PFSK-1 (cell line): ENCODE measurements around the gene PPIAL4G. TPM values are rescaled to one million over a fixed set of nuclear protein-coding genes. Genes with fewer than 3 reads are reported as not detected.
"Not testable (repeated sequence)": the region's sequence is repeated elsewhere in the genome, so short reads cannot be mapped to it uniquely, and the experiment has no call there.

Experiments
- FOXP2 ChIP-seq: optimal IDR thresholded peaks from 2 replicates; pipeline ENCODE3; 2011; ENCODE audit warnings: borderline replicate concordance, control low read depth, inconsistent platforms; ENCODE audit not compliant: insufficient read depth; ENCODE audit errors: extremely low read length, extremely low read depth
- POLR2AphosphoS5 ChIP-seq: IDR thresholded peaks from 2 replicates; pipeline ENCODE4 v1.6.1; 2012; ENCODE audit warnings: low read depth, mild to moderate bottlenecking, control low read depth, low read length, moderate library complexity
- REST ChIP-seq, 2 experiments: IDR thresholded peaks; 2 replicates each; pipeline versions ENCODE4 v1.6.1 to v1.8.0; 2011 to 2012; ENCODE audit warnings: low read depth in 2 of 2, low read length in 2 of 2, control low read depth in 1 of 2, inconsistent platforms in 1 of 2, mild to moderate bottlenecking in 1 of 2, moderate library complexity in 1 of 2; ENCODE audit not compliant: insufficient read depth in 1 of 2
- SIN3A ChIP-seq: IDR thresholded peaks from 2 replicates; pipeline ENCODE4 v1.6.1; 2012; ENCODE audit warnings: mild to moderate bottlenecking, low read length, moderate library complexity, borderline replicate concordance; ENCODE audit not compliant: insufficient read depth
- TAF1 ChIP-seq: IDR thresholded peaks from 2 replicates; pipeline ENCODE4 v1.6.1; 2012; ENCODE audit warnings: low read length, control low read depth, borderline replicate concordance; ENCODE audit not compliant: insufficient read depth
- polyA plus RNA-seq: library from polyadenylated mRNA; unstranded; fragments of >200 nt; gene quantifications from one replicate; pipeline ENCODE4 v1.2.1, GENCODE V29; 2012; ENCODE audit warnings: low read depth, missing spikeins; ENCODE audit not compliant: insufficient read length

PPIAL4G gene
- not detected for polyA plus RNA-seq

- not testable (repeated sequence) for TF ChIP-seq POLR2AphosphoS5, SIN3A, TAF1
Observed at GRCh38 chr1:148483029-148483428, at the start of gene PPIAL4G. PPIAL4G (minus strand) TSS chr1:148483302; CDS start chr1:148483252, 50 bp downstream.

- peak; percentile 99 for TF ChIP-seq POLR2AphosphoS5
- 0 out of 2 replicates have a peak, but pooled peaks have one; percentile 24 for TF ChIP-seq TAF1
- peak; percentile 98 for TF ChIP-seq SIN3A
Observed at GRCh38 chr1:148522561-148523204, 39.6 kb upstream of the PPIAL4G start.

- TF ChIP-seq POLR2AphosphoS5 (no peak), FOXP2 (no peak), REST (IDR thresholded peaks at IDR 0.05; ENCODE audit: insufficient read depth in 1 of 2, low read depth in 2 of 2, low read length in 2 of 2) (no peak)
Observed at GRCh38 chr1:148435406-148435805, 47.7 kb downstream of the PPIAL4G start.

GRCh38 chr1:148434832-148435231 lies 48.3 kb downstream of the PPIAL4G start:
- TF ChIP-seq REST (IDR thresholded peaks at IDR 0.05; ENCODE audit: insufficient read depth in 1 of 2, low read depth in 2 of 2, low read length in 2 of 2): no peak
- TF ChIP-seq FOXP2: no peak
- TF ChIP-seq SIN3A: no peak
- TF ChIP-seq POLR2AphosphoS5: no peak
- no peak for TF ChIP-seq TAF1
